Ammon's horn (tissue), 1 donor: ENCODE measurements around the gene PPP1R26.
"Not testable (repeated sequence)": the region's sequence is repeated elsewhere in the genome, so short reads cannot be mapped to it uniquely, and the experiment has no call there.

ENCODE experiments used
- DNase-seq: peaks from one replicate; pipeline ENCODE4 v3.0.0-alpha.2; 2016; ENCODE audit warnings: low spot score

Gene PPP1R26

DNA sequence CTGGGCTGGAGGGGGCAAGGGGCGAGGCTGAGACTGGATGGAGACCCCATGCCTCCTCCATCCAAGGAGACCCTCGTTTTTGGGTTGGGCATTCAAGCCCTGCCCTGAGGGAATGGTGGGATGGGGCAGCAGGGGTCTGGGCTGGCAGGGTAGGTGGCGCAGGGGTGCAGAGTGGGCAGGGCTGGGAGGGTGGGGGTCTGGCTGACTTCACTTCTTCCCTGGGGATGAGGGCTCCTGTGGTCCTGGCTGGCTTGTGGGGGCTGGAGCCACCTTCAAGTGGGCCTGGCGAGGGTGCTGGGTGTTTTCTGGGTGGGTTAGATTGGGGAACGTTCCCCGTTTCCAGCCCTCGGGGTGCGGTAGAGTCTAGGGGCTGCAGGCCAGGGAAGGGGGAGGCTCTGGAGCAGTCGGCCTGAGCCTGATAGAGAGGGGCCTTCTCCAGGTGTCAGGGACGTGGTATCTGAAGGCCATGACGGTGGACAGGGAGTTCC lies 42.1 kb downstream of the PPP1R26 start:
- DNase-seq: no peak

DNA sequence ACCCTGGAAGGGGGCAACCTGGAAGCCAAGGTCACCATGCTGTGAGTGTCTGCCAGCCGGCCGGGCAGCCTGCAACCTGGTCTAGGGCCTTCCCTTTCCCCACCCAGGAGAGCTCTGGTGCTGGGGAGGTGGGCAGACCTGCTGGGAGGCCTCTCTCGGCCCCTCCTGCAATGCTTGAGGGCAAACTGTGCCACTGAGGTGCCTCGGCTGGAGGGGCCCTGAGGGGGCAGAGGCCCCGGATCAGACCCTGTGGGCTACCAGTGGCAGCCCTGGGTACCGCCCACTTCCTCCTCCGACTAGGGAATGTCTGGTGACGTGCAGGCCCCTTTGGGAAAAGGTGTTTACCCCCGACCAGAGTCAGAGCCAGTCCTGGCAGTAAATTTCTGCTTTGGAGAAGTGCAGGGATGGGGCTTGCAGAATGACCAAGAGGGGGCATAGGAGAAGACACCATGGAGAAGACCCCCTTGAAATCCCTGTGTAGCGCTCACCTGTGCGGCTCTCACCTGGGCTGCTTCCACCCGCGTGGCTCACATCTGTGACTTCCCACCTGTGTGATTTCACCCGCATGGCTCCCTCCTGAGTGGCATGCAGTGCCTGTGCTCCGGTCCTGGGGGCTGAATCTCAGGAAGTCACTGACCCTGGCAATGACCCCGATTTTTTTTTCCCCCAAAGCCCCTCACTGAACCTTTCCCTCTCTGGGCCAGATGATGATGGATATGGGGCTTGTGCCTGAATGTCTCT lies 42.7 kb downstream of the PPP1R26 start:
- DNase-seq: no peak

DNA sequence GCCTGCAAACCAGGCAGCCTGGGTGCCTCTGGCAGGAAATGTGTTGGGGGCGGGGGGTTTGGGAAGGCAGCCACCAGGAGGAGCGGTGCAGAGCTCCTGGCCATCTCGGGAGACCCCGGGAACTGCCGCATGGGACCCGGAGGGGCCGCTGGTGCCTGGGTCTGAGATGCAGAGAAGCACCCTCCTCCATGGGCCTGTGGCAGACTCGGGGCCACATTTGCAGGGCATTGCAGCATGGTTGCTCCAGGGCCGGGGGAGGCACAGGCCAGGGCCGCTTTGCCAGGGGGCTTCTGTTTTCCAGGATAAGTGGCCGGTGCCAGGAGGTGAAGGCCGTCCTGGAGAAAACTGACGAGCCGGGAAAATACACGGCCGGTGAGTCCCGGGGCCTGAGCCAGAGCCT lies 43.3 kb downstream of the PPP1R26 start:
- no peak for DNase-seq

DNA sequence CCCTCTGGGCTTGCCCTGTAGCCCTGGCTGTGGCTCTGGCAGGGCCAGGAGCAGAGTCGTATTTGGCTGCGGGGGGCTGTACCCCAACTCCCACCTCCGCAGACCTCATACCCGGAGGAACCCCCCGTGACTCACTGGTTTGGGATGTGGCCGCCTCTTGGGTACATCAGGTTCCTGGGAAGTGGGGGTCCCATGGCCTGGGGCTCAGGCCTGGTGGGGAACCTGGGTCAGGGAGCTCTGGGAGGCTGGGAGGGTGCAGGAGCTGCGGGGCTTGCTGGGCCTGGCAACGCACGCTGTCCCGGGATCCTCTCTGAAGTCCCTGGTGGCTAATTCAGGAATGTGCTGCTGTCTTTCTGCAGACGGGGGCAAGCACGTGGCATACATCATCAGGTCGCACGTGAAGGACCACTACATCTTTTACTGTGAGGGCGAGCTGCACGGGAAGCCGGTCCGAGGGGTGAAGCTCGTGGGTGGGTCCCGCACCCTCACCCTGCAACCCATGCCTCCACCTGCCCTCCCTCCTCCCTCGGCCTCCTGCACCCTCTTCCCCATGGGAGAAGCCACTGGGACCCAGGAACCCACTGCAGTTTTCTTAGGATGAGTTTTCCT lies 44.0 kb downstream of the PPP1R26 start:
- no peak for DNase-seq

DNA sequence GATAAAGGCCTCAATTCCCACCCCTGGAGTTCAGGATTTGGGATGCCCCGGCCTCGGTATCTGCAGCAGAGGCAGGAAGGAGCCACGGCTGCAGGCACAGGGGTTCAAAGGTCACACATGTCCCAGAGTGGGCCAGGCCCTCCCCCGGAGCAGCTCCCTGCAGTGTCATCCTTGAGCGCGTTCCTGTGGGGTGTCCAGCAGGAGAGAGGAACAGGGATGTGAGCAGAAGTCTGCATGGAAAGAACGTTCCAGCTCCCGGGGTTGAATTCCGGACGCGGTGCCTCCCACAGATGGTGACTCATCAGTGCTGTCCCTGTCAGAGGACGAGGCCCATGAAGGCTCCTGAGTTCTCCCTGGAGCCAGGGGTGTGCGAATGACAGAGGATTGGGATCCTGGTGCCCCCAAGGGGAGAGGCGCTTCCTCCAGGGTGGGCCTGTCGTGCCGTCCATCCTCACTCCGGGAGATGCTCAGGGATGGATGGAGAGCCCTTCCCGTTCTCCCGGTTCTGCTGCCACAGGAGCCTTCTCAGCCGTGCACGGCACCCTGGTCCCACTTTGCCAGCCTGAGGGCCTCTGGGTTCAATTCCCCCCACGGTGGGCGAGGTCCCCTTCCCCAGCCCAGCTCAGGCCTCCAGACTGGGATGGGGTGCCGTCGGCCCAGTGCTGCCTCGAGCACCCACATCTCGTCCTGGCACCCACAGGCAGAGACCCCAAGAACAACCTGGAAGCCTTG lies 44.7 kb downstream of the PPP1R26 start:
- DNase-seq: no peak

DNA sequence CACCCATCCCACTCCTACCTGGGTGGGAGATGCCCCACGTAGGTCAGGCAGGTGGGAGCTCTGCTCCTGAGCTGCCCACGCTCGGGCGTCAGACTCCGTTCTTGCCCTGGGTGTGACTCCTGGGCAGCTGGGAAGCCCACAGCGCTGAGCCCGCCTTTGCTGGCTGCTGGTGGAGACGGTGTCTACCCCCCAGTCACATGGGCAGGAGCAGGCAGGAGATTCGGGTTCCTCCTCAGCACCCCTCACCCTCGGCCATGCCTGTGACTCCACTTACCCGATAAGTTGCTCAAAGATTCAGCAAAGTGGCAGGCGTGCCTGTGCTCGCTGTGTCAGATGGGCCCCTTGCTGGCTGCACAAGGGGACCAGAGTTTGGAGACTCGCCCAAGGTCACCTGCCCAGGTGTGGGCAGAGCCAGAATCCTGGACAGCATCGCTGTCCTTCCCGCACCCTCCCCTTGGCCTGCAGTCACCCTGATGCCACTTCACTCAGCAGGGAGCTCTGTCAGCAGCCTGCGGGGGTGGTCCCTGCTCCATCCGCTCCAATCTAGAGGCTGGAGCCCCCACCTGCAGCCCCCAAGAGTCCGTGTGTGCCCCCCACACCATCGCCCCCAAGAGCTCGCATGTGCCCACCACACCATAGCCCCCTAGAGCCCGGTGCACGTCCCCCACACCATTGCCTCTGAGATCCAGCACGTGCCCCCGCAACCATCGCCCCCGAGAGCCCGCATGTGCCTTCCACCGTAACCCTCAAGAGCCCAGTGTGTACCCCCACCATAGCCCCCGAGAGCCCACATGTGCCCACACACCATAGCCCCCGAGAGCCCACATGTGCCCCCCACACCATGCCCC lies 45.9 kb downstream of the PPP1R26 start:
- DNase-seq: no peak

DNA sequence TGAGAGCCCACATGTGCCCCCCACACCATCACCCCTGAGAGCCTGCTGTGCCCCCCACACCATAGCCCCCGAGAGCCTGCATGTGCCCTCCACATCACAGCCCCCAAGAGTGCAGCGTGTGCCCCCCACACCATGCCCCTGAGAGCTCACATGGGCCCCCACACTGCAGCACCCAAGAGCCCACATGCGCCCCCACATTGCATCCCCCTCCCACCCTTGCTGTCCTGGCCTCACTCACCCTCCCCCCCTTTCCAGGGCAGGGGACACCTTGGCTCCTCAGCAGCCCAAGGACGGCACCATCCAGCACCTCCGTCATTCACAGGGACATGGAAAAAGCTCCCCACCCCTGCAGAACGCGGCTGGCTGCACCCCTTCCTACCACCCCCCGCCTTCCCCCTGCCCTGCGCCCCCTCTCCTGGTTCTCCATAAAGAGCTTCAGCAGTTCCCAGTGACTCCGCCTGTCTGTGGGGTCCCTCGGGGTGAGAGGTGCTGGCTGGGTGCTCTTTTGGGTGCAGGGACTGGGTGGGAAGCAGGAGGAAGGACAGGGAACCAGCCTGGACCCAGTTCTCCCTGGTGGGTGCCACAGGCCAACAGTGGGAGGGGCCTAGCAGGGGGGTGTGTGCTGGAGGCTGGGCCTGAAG lies 46.6 kb downstream of the PPP1R26 start:
- no peak for DNase-seq

DNA sequence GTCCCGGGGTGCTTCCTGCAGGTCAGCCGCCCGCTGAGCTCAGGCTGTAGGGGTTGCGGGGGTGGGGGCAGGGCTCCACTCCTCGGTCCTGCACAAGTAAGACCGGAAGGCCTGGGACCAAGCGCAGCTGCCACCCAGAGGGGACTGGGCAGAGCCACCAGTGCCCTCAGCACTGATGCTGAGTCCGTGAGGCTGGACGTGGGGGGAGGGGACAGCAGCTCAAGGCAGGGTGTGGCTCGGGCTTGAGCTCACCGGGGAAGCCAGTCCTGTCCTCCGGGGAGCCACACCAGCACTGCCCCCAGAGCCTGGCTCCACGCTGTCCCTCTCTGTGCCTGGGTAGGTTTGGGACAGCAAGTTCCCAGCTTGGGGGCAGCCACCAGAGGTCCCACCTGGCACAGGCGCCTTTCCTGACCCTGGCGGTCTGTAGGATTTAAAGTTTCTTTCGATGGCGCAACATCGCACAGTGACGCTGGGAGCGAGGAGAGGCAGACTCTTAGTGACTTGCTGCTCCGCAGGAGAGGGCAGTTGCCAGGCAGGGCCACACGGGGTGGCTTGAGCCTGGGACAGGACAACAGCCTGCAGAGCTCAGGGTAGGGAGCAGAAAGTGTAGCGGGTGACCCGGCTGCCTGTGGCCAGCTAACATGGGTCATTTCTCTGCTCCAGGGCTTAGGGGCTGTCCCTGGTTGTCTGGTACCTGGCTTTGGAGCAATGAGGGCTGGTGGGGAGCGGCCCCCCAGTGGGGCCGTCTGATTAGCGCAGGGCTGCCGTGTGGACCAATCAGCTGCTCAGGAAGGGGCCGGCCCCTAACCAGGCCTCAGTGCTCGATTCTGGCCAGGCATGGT lies 47.4 kb downstream of the PPP1R26 start:
- DNase-seq: no peak

DNA sequence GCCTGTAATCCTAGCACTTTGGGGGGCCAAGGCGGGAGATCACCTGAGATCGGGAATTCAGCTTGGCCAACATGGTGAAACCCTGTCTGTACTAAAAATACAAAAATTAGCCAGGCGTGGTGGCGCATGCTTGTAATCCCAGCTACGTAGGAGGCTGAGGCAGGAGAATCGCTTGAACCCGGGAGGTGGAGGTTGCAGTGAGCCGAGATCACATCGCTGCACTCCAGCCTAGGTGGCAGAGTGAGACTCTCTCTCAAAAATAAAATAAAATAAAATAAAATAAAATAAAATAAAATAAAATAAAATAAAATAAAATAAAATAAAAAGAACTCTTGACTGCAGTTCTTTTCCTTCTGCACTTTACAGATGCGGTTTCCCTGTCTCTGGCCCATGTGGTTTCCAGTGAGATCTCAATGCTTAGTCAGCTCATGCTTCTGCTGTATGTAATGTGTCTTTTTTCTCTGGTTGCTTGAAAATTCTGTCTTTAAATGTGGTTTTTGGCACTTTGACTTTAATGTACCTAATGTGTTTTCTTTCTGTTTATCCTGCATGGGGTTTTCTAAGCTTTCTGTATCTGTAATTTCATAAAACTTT lies 49.4 kb downstream of the PPP1R26 start:
- not testable (repeated sequence) for DNase-seq

DNA sequence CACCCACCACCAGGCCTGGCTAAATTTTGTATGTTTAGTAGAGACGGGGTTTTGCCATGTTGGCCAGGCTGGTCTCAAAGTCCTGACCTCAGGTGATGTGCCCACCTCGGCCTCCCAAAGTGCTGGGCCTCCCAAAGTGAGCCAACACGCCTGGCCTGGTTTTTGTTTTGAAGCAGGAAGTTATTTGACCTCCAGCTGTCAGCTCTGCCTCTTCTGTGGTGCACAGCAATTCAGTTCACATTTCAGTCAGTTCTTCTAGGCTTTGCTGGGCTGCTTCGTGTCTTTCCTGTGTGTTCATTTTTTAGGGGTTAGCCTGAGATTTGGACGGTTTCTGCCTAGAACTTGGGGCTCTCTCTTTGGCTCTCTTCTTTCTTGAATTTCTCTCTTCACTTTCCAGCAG lies 50.6 kb downstream of the PPP1R26 start:
- DNase-seq: no peak

DNA sequence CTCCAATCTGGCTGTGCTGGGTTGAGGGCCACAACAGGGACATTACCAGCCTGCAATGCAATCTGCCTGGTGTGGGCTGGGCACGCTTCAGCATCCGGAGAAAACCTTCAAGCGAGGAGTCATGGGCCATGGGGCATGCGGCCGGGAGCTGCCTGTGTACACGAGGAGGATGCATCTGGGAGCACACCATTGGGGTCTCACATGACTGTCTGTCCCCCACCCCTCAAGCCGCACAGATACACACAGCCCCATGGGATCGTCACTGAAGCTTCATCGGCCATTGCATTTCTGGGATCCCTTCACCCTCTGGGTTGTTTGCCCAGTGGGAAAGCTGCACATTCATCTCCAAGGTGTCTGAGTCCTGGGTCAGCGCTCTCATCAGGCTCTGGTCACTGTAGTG lies 51.5 kb downstream of the PPP1R26 start:
- no peak for DNase-seq

DNA sequence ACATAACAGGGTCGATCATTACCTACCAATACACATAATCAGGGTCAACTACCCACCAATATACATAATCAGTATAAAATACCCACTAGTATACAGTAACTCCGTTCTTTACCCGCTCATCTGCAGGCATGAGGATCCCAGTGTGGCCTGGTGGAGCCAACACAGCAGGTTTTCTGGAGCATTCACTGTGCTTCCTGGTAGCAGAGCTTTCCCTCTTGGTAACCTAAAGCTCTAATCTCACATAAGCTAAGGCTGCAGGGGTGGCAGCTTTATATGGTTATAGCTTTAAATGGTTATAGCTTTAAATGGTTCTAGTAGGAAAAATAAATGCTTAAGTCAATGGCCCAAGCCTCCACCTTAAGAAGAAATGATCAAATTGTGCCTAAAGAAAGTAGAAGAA lies 53.5 kb downstream of the PPP1R26 start:
- DNase-seq: no peak

DNA sequence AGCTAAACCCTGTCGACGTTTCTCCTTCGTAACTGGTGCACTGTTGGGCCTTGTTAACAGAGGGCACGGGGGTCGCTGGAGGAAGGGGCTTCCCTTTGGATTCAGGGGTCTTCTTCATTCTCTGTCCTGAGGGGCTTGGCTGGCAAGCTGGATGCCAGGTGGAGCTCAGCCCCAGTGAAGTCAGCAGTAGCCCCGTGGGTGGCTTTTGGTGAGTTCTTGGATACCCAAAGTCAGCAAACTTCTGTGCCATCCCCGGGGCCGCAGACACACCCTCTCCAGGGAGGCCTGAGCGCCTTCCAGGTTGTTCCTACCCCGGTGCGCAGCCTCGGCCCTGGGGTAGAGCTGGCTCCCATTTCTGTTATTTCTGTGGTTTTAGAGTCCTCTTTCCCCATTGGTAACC lies 54.1 kb downstream of the PPP1R26 start:
- no peak for DNase-seq

DNA sequence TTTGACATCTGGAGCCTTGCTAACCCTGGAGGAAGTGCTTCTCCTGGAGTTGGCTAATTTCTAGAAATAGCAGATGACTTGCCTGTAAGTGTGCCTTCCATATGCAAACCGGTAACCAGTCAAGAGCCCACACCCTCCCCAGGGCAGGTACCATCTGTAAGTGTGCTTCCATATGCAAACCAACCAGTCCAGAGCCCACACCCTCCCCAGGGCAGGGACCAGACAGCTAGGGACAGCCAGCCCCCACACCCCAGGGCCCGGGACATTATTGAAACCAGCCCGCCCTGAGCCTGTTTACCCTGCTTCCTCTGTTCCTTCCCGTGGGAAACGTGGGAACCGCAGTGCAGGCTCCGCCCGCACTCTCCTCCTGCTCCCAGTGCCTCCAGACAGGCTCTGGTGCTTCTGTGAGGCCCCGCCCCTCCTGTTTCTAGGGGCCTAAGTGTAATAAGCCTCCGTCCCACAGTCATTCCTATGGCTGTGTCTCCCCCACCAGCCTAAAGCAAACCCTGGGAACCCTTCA lies 54.7 kb downstream of the PPP1R26 start:
- not testable (repeated sequence) for DNase-seq

DNA sequence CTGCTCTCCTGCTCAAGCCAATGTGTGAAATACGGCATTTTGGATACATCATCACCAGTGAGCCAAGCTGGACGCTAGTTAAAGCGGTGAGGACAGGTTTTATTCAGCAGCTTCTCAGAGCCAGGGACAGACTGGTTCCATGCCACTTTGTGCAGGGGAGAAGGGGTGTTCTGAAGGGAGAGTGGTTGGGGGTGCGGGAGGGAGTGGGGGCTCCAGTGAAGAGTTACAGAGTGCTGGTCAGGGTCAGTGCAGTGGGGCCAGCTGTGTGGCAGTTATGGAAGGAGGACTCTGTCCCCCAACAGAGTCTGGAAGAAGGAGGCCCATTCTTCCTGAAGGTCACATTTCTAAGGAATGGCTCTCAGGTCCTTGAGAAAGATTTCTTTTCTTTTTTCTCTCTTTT lies 55.2 kb downstream of the PPP1R26 start:
- DNase-seq: not testable (repeated sequence)

DNA sequence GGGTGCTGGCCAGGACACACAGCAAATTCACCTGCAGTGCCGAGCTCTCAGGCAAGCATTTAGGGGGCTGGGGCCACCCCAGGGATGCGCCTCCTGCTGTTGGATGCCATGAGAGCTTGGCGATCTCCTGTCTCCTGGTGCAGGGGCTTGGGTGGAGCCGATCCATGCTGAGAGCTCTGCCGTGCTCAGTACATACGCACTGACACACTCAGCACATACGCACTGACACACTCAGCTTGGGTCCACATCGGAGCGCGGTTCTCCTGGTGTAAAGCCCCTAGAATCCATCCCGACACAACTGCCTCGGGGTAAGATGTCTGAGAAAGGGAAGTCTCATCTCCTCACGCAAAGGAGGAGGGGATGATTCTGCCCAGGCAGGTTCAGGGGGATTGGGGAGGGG lies 56.0 kb downstream of the PPP1R26 start:
- DNase-seq: not testable (repeated sequence)

DNA sequence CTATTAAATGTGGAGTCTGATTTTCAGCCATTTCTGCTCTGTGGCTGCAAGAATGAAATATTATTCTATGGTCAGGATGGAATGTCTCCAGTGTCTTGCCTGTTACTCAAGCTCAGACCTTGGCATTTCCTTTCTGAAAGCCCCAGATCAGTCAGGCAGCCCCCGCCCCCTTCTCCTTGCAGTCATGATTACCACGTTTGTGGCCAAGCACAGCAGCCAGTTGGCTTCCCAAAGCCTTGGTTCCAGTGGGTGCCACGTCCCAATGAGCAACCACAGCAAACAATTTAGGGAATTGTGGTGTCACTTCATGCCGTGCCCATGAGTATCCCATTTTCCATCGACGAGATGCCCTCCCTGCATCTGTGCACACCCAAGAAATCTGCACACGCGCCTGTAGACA lies 56.6 kb downstream of the PPP1R26 start:
- no peak for DNase-seq
